GM23248 (cell line): ENCODE data around the gene CDKAL1. TPM values are rescaled to one million over a fixed set of nuclear protein-coding genes. Genes with fewer than 3 reads are reported as not detected.

Experiments
- DNase-seq: peaks from one replicate; pipeline ENCODE4 v3.0.0-alpha.2; 2015
- H2AFZ ChIP-seq: fragments of 200-600 bp; sonication (generic); 2 replicates; pipeline ENCODE4 v1.6.1; 2016; ENCODE audit warnings: antibody characterized with exemption
- H3F3A ChIP-seq: fragments of 200-600 bp; sonication (generic); 2 replicates; pipeline ENCODE4 v1.6.1; 2016; ENCODE audit warnings: mild to moderate bottlenecking, antibody characterized with exemption, mixed run types; ENCODE audit not compliant: insufficient read depth
- H3K27ac ChIP-seq: fragments of 200-600 bp; sonication (generic); 2 replicates; pipeline ENCODE4 v1.5.1; 2016; ENCODE audit warnings: mild to moderate bottlenecking
- H3K27me3 ChIP-seq: fragments of 200-600 bp; sonication (generic); replicated peaks from 2 replicates; pipeline ENCODE4 v1.6.1; 2016; ENCODE audit warnings: mild to moderate bottlenecking; ENCODE audit not compliant: insufficient read depth
- H3K36me3 ChIP-seq: fragments of 200-600 bp; sonication (generic); 2 replicates; pipeline ENCODE4 v1.6.1; 2016; ENCODE audit warnings: low read depth, mild to moderate bottlenecking
- H3K4me1 ChIP-seq: fragments of 200-600 bp; sonication (generic); 2 replicates; pipeline ENCODE4 v1.6.1; 2016; ENCODE audit warnings: mild to moderate bottlenecking; ENCODE audit not compliant: insufficient read depth
- H3K4me2 ChIP-seq: fragments of 200-600 bp; sonication (generic); one replicate; pipeline ENCODE4 v1.6.1; 2016; ENCODE audit warnings: mild to moderate bottlenecking; ENCODE audit not compliant: unreplicated experiment
- H3K4me3 ChIP-seq: fragments of 200-600 bp; sonication (generic); 2 replicates; pipeline ENCODE4 v1.5.1; 2016; ENCODE audit warnings: mild to moderate bottlenecking
- H3K79me2 ChIP-seq: fragments of 200-600 bp; sonication (generic); 2 replicates; pipeline ENCODE4 v1.6.1; 2016; ENCODE audit warnings: mild to moderate bottlenecking; ENCODE audit not compliant: insufficient read depth
- H3K9ac ChIP-seq: fragments of 200-600 bp; sonication (generic); 2 replicates; pipeline ENCODE4 v1.6.1; 2016; ENCODE audit warnings: mild to moderate bottlenecking
- H3K9me2 ChIP-seq: fragments of 200-600 bp; sonication (generic); 2 replicates; pipeline ENCODE4 v1.6.1; 2016; ENCODE audit warnings: mixed run types, mild to moderate bottlenecking, moderate library complexity; ENCODE audit not compliant: insufficient read depth
- H3K9me3 ChIP-seq: fragments of 200-600 bp; sonication (generic); one replicate; pipeline ENCODE4 v1.6.1; 2017; ENCODE audit warnings: low read depth
- H4K20me1 ChIP-seq: fragments of 200-600 bp; sonication (generic); 2 replicates; pipeline ENCODE4 v1.6.0; 2016; ENCODE audit not compliant: insufficient read depth
- EZH2 ChIP-seq: fragments of 200-600 bp; sonication (generic); IDR thresholded peaks from 2 replicates; pipeline ENCODE4 v1.6.1; 2018; ENCODE audit warnings: antibody characterized with exemption, mild to moderate bottlenecking; ENCODE audit not compliant: insufficient read depth, poor library complexity, severe bottlenecking
- EZH2phosphoT487 ChIP-seq: fragments of 200-600 bp; sonication (generic); IDR thresholded peaks from 2 replicates; pipeline ENCODE4 v1.6.1; 2018; ENCODE audit warnings: antibody characterized with exemption, moderate library complexity, mild to moderate bottlenecking, low read depth; ENCODE audit not compliant: insufficient read depth
- WGBS, 2 experiments: methylation state at CpG; one replicate each; pipeline ENCODE4 v1.1.6; 2015 to 2017; ENCODE audit warnings: low lambda C conversion rate in 2 of 2, low coverage in 1 of 2; ENCODE audit errors: missing lambda C conversion rate in 2 of 2; 5-methylcytosine and 5-hydroxymethylcytosine counted together
- in situ Hi-C: fragments of 300-500 bp; cut with MboI; formaldehyde crosslinking; loops from 2 replicates; pipeline ENCODE4 v1.15.0; 2020
- polyA plus RNA-seq: library from polyadenylated mRNA; unstranded; fragments of >200 nt; fragmentation: Nextera tagmentation; extraction: Ambion mirVana; gene quantifications from 2 replicates; pipeline ENCODE4 v1.2.1, GENCODE V29; 2016
- total RNA-seq: library from RNA; depleted of rRNA; stranded (reverse); fragments of >200 nt; shearing (Covaris generic); gene quantifications from 2 replicates; pipeline ENCODE4 v1.2.3, GENCODE V29; 2014

Gene CDKAL1
- total and polyA plus RNA-seq, 2 experiments from 2014 or later = 7.5 to 10.8 TPM

GRCh38 chr6:20626165-20626564 is 91.9 kb downstream of the CDKAL1 start:
- H3K4me2 ChIP-seq = no peak overlapping the region
- no peak for DNase-seq
- no peaks in the 10 kb centered on the region for H4K20me1 ChIP-seq
- peaks cover 16% of the 10 kb centered on the region for H3K4me1 ChIP-seq
- in situ Hi-C loops = no loop called here
- no peak overlapping the region for H3K4me3 ChIP-seq
- no peaks in the 10 kb centered on the region for H3K36me3 ChIP-seq
- H2AFZ ChIP-seq = no peak overlapping the region
- H3K27me3 ChIP-seq = no peaks in the 10 kb centered on the region
- no peak overlapping the region for H3K9ac ChIP-seq
- H3K9me3 ChIP-seq = no peaks in the 10 kb centered on the region
- no peak overlapping the region for H3K27ac ChIP-seq
- H3K9me2 ChIP-seq = no peaks in the 10 kb centered on the region; the same call in 1 of the 2 replicates
- 0 out of 2 replicates have a peak, but pooled peaks cover 5% of the 10 kb centered on the region for H3K79me2 ChIP-seq
- H3F3A ChIP-seq = peaks cover 2% of the 10 kb centered on the region; the same call in 1 of the 2 replicates
- TF ChIP-seq EZH2 = no peak
- TF ChIP-seq EZH2phosphoT487 = no peak

- Histone ChIP-seq H2AFZ (no peak overlapping the region), H3K9me2 (no peaks in the 10 kb centered on the region; the same call in 1 of the 2 replicates), H3K9ac (no peak overlapping the region), H3K4me1 (peaks cover 9% of the 10 kb centered on the region; the same call in 1 of the 2 replicates), H3K27me3 (no peaks in the 10 kb centered on the region), H3K36me3 (no peaks in the 10 kb centered on the region), H3K9me3 (no peaks in the 10 kb centered on the region), H3K4me2 (no peak overlapping the region), H3F3A (no peaks in the 10 kb centered on the region), H4K20me1 (no peaks in the 10 kb centered on the region), H3K4me3 (no peak overlapping the region), H3K27ac (no peak overlapping the region), H3K79me2 (0 out of 2 replicates have a peak, but pooled peaks cover 2% of the 10 kb centered on the region)
- 94 to 100% methylated on average over 1 of the region's 1 CpG for WGBS, 2 experiments
- in situ Hi-C loops = no loop called here
- DNase-seq = no peak
- TF ChIP-seq EZH2phosphoT487 = no peak
- no peak for TF ChIP-seq EZH2
Observed at GRCh38 chr6:20629509-20629908, 95.3 kb downstream of the CDKAL1 start.

DNA sequence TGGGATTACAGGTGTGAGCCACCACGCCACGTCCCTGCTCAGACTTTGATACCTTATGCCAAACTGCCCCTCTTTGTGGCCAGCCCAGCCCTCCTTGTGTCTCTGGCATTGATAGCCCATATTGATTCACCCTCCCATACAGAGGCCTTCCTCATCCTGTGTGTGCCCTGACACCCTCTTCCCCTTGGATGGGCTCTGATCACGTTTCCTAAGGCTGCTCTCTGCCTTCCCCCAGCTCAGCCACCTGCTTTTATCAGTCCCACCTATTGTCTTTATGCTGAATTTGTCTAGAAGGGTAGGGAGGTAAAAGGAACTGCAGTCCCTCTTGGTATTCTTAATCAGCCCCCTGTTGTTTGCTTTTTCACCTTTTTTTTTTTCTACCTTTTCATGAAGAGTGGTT is 95.9 kb downstream of the CDKAL1 start:
- in situ Hi-C loops = no loop called here
- no peak for TF ChIP-seq EZH2
- TF ChIP-seq EZH2phosphoT487 = no peak

GRCh38 chr6:20630617-20631548 is 96.6 kb downstream of the CDKAL1 start:
- H3K4me3 ChIP-seq = no peak overlapping the region
- 94 to 96% methylated on average over 3 of the region's 3 CpGs for WGBS, 2 experiments
- H3K9ac ChIP-seq = no peak overlapping the region
- in situ Hi-C loops = no loop called here
- no peak overlapping the region for H2AFZ ChIP-seq
- H3K4me2 ChIP-seq = no peak overlapping the region
- H4K20me1 ChIP-seq = no peaks in the 10 kb centered on the region
- TF ChIP-seq EZH2 = no peak
- TF ChIP-seq EZH2phosphoT487 = no peak
- no peaks in the 10 kb centered on the region for H3K9me3 ChIP-seq
- H3F3A ChIP-seq = no peaks in the 10 kb centered on the region
- H3K9me2 ChIP-seq = no peaks in the 10 kb centered on the region
- H3K4me1 ChIP-seq = peaks cover 9% of the 10 kb centered on the region; the same call in 1 of the 2 replicates
- no peaks in the 10 kb centered on the region for H3K79me2 ChIP-seq
- DNase-seq = no peak
- H3K27me3 ChIP-seq = no peaks in the 10 kb centered on the region
- no peak overlapping the region for H3K27ac ChIP-seq
- no peaks in the 10 kb centered on the region for H3K36me3 ChIP-seq

More for the DNA sequence above, 95.9 kb downstream of the CDKAL1 start:
- no peaks in the 10 kb centered on the region for H3K36me3 ChIP-seq
- no peak overlapping the region for H3K27ac ChIP-seq
- no peak overlapping the region for H3K9ac ChIP-seq
- H4K20me1 ChIP-seq = no peaks in the 10 kb centered on the region
- H3K4me1 ChIP-seq = peaks cover 9% of the 10 kb centered on the region; the same call in 1 of the 2 replicates
- no peaks in the 10 kb centered on the region for H3K79me2 ChIP-seq
- H3K4me2 ChIP-seq = no peak overlapping the region
- WGBS, 2 experiments = 95 to 100% methylated on average over 3 of the region's 3 CpGs
- no peak for DNase-seq
- H3F3A ChIP-seq = no peaks in the 10 kb centered on the region
- H2AFZ ChIP-seq = no peak overlapping the region
- H3K9me2 ChIP-seq = no peaks in the 10 kb centered on the region; the same call in 1 of the 2 replicates
- no peak overlapping the region for H3K4me3 ChIP-seq
- H3K27me3 ChIP-seq = no peaks in the 10 kb centered on the region
- H3K9me3 ChIP-seq = no peaks in the 10 kb centered on the region
